ENCODE results near the gene SPINK2.

SPINK2 gene

DNA sequence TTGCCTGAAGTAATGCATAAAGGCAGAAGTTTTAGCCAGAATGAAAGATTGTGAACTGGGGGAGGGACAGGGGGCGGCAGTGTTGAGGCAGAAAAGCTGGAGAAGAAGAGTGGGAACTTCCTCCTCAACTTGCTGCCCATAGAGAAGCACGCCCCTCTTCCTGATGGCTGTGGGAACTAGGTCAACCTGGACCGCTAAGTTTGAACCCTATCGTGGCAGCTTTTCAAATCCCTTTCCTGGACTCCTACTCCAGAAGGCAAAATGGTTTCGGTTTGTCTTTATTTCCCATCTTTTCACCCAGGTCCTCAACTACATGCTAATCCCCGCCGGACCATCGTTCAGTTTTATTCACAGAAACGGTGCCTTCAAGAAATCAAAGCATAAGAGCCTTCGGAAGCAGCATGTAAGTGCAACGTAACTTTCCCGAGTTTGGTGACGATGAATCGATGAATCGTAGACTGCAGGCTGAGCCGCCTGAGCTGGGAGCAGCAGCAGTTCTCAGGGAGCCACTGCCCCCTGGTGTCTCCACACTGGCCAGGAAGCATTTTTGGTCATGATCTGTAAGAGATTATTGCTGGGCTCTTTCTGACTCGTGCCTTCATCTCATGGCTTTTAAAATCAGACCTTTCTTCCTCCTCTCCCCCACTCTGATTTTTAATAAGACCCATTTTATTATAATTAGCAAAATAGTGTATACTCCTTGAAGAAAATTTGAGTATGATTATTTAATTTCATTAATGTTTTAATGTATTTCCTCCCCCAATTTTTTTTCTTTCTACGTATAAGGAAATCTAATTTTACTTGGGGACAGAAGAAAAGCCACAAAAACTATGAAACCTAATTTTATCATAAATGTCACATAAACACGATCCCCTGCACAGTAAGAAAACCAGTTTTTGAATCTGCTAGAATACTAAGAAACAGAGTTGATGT, 21.4 kb downstream of the SPINK2 start:
- peak; percentile 53 for DNase-seq (ENCODE audit: low read depth)

DNA sequence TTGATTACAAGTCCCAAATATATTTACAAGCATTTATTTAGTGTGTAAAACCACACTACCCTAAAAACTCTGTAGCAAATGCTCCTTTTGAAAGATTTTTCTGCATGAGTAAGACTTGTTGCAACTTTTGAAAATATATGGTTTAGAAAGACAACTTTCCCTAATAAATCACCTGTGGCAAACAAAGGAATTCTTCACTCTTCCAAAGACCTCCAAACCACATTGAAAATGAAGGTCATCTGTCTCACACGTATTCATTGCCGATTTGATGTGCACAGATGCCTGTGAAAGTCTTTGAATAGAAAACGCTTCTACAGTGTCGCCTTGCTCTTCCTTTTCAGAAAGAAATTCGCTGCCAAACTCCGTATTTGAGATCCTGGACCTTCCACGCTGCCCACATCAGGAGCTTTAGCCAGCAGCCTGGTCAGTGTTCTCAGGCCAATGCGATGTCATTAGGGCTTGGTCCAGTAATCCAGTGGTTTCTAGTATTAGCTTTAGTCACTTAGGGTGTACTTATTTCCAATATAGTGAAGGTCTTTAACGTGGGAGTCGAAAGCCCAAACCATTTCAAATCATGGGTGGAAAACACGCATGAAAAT, 22.2 kb downstream of the SPINK2 start:
- DNase-seq (ENCODE audit: low read depth): no peak

DNA sequence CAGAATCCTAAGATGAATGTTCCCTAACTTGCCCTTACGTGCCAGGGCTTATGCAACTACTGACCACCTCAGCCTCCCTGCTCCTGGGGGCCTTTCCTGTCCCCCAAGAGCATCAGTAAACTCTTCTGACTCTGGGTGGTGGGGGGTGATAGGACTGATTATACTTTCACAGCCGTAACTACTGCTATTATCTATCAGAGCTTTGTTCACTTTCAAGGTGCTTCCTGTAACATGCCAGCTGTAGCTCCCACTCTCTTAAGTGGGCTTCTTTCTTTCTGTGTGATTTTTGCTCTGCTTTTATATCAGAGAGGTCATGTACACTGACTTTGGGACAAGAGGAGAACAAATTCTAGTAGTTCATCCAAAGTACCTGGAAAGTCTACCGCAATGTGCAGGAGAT, 25.3 kb downstream of the SPINK2 start:
- DNase-seq (ENCODE audit: low read depth): no peak

DNA sequence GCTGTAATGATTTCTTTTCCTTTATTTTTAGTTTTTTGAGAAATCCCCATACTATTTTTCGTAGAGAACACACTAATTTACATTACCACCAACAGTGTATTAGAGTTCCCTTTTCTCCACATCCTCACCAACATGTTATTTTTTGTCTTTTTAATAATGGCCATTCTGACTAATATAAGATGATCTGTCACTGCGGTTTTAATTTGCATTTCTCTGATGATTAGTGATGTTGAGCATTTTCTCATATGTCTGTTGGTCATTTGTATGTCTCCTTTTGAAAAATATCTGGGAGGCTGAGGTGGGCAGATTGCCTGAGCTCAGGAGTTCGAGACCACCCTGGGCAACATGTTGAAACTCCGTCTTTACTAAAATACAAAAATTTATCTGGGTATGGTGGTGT, 30.2 kb downstream of the SPINK2 start:
- no peak for DNase-seq (ENCODE audit: low read depth)

DNA sequence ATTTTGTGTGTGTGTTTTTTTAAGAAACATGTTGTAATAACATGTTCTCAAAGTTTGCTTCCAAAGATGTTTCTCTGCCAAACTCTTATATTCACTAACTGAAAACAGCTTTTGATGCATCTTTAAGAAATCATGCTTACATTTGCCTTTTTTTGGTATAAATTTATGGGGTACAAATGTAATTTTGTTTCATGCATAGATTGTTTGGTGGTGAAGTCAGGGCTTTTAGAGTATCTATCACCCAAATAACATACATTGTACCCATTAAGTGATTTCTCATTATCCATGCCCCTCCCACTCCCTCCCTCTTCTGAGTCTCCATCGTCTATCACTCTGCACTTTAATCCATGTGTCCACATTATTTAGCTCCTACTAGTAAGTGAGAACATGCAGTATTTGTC, 30.8 kb downstream of the SPINK2 start:
- DNase-seq (ENCODE audit: low read depth): no peak

DNA sequence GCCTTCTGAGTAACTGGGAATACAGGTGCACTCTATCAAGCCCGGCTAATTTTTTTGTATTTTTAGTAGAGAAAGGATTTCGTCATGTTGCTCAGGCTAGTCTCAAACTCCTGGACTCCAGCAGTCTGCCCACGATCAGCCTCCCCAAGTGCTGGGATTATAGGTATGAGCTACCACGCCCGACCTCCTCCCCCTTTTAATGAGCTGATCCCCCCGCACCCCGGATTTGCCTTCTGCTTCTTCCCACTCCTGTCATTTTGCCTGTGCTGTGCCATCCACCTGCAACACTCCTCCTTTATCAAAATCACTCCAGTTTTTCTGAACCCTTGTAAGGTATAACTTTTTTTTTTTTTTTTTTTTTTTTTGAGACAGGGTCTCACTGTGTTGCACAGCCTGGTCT, 33.4 kb downstream of the SPINK2 start:
- DNase-seq (ENCODE audit: low read depth): no peak

DNA sequence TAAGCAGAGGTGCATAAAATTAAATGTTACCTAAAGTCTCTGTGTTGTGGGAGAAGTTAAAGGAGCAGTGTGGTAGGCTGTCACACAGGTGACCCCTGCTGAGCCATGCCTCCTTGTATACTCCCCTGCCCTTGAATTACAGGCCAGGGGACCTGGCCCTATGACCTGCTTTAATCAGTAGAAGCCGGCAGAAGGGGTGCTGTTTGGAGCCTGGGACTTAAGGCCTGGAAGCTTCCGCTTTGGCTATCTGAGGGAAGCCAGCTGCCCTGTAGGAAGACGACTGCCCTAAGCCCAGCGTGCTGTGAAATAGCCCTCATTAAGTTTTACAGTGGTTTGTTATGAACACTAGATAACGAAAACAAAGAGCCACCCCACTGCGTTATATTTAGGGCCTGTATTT, 34.1 kb downstream of the SPINK2 start:
- no peak for DNase-seq (ENCODE audit: low read depth)

DNA sequence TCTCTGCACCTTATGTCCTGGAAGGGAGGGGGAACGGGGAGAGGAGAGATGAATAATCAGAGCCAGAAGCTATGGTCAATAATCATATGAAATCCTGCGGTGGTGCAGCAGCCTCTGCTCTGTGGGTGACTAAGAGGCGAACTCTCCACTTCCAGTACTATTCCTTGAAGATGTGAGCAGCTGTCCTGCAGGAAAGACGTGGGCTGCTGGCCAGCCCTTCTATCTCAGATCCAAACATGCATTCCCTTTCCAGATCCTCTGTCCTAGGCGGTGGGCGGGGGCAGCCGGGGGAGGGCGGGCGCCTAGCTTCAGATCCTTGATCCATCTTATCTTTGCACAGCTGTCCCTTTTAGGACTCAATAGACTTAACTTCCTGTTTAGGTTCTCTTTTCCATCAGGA, 34.5 kb downstream of the SPINK2 start:
- DNase-seq (ENCODE audit: low read depth): no peak

DNA sequence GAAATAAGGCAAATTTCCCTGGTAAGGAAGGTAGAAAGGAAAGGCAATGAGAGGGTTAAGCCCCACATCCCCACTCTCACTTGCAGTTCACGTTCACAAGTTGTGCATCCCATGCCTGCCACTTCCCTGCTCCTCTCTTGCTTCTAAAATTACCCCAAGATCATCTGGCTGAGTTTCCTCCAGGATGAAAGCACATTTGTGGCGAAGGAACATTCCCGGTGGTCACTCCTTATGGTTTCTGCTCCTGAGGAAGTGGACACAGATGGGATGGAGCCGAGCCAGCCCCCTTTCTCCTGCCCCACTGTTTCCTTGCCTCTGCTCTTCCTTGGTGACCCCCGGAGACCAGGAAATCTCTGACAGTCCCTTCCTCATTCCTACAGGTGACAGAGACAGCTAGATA, 37.5 kb downstream of the SPINK2 start:
- DNase-seq (ENCODE audit: low read depth): no peak

DNA sequence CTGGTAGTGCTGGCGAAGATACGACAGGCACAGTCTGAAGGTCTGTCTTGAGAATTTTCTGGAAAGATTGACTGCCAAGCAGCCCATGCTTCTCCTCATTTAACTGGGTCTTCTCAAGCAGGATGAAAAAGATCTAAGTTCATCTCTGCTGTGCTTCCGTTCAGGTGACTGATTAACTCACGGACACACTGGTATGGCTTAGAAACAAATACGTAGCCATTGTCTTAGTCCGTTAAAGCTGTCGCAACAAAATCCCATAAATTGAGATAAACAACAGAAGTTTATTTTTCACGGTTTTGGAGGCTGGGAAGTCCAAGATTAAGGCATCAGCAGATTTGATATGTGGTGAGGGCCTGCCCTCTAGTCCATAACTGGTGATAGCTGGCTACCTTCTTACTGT, 39.5 kb downstream of the SPINK2 start:
- DNase-seq (ENCODE audit: low read depth): no peak

DNA sequence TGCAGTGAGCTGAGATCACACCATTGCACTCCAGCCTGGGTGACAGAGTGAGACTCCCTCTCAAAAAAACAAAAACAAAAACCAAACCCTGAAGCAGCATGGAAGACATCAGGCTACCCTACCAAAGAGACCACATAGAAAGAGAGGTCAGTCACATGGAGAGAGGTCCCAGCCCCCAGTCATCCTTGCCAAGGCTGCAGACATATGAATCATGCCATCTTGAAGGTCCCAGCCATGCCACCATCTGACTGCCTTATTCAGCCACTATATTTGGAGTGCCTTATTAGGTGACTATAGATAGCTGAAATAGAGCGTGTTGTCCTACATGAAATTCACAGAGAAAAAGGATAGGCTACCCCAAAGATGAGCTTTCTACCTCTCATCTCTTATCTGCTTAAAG, 48.2 kb downstream of the SPINK2 start:
- DNase-seq (ENCODE audit: low read depth): no peak

DNA sequence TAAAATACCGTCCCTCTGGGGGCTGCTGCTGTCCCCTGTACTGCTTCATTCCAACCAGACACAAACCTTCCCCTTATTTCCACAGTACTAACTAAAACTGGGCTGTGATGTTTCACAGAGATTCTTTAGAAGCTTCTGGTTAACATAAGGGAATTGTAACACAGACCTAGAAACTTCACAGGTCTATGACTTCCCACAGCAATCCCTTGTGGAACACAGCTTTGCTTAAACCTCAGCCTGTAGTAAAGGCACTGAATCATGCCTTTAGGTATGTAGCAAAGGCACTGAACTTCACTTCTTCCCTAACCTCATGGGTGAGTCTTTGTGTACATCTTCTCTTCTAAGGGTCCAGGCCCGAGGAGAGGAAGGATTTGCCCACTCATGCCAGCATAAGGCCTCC, 49.4 kb downstream of the SPINK2 start:
- no peak for DNase-seq (ENCODE audit: low read depth)

DNA sequence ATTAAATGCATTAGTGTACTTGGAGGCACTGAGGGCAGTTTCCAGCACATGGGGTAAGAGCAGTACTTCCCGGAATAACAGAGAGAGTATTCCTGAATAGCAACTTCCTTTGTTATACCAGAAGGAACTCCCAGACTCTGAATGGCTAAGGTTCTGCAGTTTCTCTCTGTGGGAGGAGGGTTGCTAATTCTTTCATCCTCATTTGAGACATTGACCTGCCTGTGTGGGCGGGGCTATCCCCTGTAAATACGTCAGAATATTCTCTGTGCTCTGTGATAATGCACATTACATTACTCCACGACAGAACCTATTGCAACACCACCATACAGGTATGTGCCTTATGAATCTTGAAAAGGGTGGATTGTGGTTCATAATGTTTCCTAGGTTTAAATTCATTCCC, 52.7 kb downstream of the SPINK2 start:
- DNase-seq (ENCODE audit: low read depth): no peak

DNA sequence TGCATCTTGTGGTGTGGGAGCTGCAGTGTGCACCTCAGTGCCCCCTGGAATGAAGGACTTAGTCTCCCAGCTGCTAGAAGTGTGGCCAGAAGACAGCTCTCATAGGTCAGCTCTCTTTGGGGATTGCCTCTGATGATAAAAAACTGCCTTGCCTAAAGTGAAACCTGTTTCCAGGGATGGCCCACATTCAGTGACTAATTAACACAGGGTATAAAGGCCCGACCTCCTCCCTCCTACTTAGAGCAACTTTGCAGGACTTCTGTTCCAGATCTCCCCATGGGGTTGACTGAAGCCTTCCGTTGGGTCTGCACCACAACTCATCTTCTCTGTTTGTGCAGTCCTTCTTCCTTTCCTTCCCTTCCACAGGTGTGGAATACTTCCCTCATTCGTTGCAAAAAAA, 53.2 kb downstream of the SPINK2 start:
- DNase-seq (ENCODE audit: low read depth): no peak

DNA sequence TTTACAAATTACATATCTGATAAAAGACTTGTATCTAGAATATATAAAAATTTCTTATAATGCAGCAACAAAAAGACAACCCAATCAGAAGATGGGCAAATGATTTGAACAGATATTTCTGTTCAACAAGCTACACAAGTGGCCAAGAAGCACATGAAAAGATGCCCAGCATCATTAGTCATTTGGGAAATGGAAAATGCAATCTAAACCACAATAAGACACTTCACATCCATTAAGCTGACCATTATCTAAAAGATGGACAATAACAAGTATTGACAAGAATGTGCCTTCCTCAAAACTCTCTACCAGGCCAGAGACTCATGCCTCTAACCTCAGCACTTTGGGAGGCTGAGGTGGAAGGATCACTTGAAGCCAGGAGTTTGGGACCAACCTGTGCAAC, 53.9 kb downstream of the SPINK2 start:
- DNase-seq (ENCODE audit: low read depth): no peak

DNA sequence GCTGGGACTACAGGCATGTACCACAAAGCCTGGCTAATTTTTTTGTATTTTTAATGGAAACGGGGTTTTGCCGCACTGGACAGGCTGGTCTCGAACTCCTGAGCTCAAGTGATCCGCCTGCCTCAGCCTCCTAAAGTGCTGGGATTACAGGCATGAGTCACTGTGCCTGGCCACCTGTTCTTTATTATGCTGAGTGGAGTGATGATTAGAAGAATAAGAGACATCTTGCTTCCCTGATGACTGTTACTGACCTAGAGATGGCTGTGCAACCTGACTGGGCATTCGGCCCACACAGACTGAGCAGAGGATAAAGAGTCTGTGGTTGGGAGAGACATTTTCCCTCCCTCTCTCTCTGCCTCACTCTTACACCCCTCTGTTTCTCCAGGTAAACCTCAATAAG, 56.7 kb downstream of the SPINK2 start:
- DNase-seq (ENCODE audit: low read depth): no peak

DNA sequence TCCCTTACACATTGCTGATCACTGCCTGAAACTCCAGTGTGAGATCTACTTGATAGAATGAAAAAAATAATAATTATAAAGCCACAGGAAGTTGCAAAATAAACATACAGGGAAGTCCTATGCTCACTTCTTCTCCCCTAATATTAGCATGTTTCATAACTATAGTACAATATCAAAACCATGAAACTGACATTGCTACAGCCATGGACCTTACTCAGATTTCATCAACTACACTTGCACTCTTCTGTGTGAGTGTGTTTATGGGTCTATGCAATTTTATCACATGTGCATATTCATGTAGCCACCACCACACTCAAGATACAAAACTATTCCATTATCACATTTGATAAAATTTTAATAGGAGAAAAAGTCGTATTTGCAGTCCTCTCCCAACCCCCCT, 57.3 kb downstream of the SPINK2 start:
- no peak for DNase-seq (ENCODE audit: low read depth)

DNA sequence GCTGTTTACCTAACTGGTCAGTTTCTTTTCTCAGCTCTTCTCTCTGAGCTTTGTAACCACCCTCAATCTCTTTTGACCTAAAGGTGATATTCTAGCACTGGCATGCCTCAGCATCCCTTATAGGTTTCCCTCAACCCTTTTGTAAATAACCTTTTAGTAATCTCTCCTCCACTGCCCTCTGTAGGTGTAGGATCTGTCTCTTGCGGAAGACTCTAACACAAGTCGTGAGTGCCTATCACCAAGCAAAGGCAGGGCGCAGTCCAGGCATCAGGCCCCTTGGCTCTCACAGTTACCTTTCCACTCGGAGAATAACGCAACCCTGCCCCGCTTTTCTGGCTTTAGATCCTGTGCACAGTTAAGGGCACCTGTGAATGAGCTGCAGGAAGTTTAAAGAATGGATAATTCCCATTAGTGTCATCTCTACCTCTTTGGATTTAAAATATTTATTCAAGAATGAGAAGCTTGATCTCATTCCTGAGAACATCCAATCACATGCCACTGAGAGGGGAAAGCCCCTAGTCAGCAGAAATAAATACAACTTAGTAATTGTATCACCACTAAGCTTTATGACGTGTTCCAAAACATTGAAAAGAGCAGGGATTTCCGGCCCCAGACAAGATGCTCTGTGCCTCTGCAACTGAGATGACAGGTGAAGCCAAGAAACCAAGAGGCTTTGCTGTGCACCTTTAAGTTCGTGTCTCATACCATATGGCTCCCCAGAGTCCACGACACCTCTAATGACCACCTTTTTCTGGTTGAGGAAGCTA, 58.8 kb downstream of the SPINK2 start:
- no peak for DNase-seq (ENCODE audit: low read depth)

DNA sequence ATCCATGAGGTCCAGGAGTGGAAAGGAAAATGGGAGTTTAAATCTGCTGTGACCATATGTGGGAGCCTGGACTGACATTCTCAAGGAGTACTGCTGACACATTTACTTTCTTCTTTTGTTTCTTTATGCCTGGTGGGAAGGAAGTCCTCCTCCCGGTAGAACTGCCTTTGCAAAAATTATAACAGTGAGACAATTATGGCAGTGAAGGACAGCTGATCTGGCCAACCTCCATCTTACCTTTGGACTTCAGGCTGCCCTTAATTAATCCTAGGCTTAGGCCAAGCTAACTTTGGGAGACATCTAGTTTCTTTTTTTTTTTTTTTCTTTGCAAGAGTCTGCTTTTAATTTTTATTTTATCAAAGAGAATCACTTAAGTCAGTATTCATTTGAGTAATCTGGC, 61.3 kb downstream of the SPINK2 start:
- DNase-seq (ENCODE audit: low read depth): no peak
